Measurements from ENCODE around the gene DOCK3. TPM values are rescaled to one million over a fixed set of nuclear protein-coding genes. Genes with fewer than 3 reads are reported as not detected.
"Not testable (repeated sequence)": the region's sequence is repeated elsewhere in the genome, so short reads cannot be mapped to it uniquely, and the experiment has no call there.

The DOCK3 gene
- total RNA-seq, 1 donor from 2014 or later, result under 0.01 TPM

DNA sequence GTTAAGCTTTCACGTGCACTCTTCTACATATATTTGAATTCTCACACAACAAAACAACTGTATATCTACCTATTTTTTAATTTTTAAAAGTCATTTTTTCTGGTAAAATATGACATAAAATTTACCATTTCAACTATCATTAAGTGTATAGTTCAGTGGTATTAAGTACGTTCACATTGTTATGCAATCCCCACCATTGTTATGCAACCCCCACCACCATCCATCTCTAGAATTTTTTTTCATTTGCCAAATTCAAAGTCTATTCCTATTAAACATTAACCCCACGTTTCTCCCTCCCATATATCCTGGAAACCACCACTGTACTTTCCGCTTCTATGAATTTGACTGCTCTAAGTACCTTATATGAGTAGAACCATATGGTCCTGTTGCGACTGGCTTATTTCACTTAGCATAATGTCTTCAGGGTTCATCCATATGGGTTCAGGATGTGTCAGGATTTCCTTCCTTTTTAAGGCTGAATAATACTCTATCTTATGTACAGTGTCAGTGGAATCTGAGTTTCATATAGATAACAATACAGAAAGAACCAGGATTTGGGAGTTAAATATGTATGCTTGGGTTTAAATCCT lies 279.2 kb downstream of the DOCK3 start:
- Histone ChIP-seq H3K4me3 (ENCODE audit: low read depth, low read length) (no peak overlapping the region), H3K36me3 (ENCODE audit: control insufficient read depth, insufficient read depth, low read length) (no peaks in the 10 kb centered on the region), H3K27me3 (ENCODE audit: control insufficient read depth, insufficient read depth, low read length) (peaks cover 2% of the 10 kb centered on the region)
- DNase-seq (ENCODE audit: low read depth) (no peak), FAIRE-seq (no peak)
- TF ChIP-seq, protein P1, sequence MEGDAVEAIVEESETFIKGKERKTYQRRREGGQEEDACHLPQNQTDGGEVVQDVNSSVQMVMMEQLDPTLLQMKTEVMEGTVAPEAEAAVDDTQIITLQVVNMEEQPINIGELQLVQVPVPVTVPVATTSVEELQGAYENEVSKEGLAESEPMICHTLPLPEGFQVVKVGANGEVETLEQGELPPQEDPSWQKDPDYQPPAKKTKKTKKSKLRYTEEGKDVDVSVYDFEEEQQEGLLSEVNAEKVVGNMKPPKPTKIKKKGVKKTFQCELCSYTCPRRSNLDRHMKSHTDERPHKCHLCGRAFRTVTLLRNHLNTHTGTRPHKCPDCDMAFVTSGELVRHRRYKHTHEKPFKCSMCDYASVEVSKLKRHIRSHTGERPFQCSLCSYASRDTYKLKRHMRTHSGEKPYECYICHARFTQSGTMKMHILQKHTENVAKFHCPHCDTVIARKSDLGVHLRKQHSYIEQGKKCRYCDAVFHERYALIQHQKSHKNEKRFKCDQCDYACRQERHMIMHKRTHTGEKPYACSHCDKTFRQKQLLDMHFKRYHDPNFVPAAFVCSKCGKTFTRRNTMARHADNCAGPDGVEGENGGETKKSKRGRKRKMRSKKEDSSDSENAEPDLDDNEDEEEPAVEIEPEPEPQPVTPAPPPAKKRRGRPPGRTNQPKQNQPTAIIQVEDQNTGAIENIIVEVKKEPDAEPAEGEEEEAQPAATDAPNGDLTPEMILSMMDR (IDR thresholded peaks at IDR 0.05; ENCODE audit: insufficient read depth, low read length, severe bottlenecking), result no peak

DNA sequence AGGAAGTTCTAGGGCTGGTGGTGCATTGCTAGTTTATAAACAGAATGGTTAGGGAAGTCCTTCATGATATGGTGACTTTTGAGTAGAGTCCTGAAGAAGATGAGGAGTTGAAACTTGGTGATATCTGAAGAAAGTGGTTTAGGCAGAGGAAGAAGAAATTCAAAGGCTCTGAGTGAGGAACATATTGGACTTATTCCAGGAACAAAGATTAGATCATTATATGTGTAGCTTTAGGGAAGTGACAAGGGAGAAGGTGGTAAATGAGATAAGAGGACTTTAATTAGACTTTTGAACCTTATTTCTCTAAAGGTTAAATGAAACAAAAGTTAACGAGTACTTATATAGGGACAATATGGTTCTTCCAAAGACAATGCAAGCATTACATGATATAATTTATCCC lies 286.7 kb downstream of the DOCK3 start:
- no peaks in the 10 kb centered on the region for H3K27me3 ChIP-seq (ENCODE audit: control insufficient read depth, insufficient read depth, low read length)
- TF ChIP-seq, protein P1 (IDR thresholded peaks at IDR 0.05; ENCODE audit: insufficient read depth, low read length, severe bottlenecking), result no peak
- FAIRE-seq, result no peak

GRCh38 chr3:50971487-50971924 lies 296.8 kb downstream of the DOCK3 start:
- H3K4me3 ChIP-seq (ENCODE audit: low read depth, low read length), result no peak overlapping the region
- H3K36me3 ChIP-seq (ENCODE audit: control insufficient read depth, insufficient read depth, low read length), result no peaks in the 10 kb centered on the region
- FAIRE-seq (no peak), DNase-seq (ENCODE audit: low read depth) (peak; percentile 60)
- no peaks in the 10 kb centered on the region for H3K27me3 ChIP-seq (ENCODE audit: control insufficient read depth, insufficient read depth, low read length)
- TF ChIP-seq, protein P1 (IDR thresholded peaks at IDR 0.05; ENCODE audit: insufficient read depth, low read length, severe bottlenecking), result peak; percentile 89

More for the DNA sequence above, 286.7 kb downstream of the DOCK3 start:
- no peak overlapping the region for H3K4me3 ChIP-seq (ENCODE audit: low read depth, low read length)
- no peak for DNase-seq (ENCODE audit: low read depth)
- H3K36me3 ChIP-seq (ENCODE audit: control insufficient read depth, insufficient read depth, low read length), result no peaks in the 10 kb centered on the region

GRCh38 chr3:50972029-50972428 lies 297.3 kb downstream of the DOCK3 start:
- no peak for DNase-seq (ENCODE audit: low read depth)
- FAIRE-seq, result peak; percentile 7
- no peak overlapping the region for H3K4me3 ChIP-seq (ENCODE audit: low read depth, low read length)
- H3K36me3 ChIP-seq (ENCODE audit: control insufficient read depth, insufficient read depth, low read length), result no peaks in the 10 kb centered on the region
- TF ChIP-seq, protein P1 (IDR thresholded peaks at IDR 0.05; ENCODE audit: insufficient read depth, low read length, severe bottlenecking), result no peak
- H3K27me3 ChIP-seq (ENCODE audit: control insufficient read depth, insufficient read depth, low read length), result no peaks in the 10 kb centered on the region

DNA sequence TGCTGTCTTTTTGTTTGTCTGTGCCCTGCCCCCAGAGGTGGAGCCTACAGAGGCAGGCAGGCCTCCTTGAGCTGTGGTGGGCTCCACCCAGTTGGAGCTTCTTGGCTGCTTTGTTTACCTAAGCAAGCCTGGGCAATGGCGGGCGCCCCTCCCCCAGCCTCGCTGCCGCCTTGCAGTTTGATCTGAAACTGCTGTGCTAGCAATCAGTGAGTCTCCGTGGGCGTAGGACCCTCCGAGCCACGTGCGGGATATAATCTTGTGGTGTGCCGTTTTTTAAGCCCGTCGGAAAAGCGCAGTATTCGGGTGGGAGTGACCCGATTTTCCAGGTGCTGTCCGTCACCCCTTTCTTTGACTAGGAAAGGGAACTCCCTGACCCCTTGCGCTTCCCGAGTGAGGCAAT lies 303.9 kb downstream of the DOCK3 start:
- H3K4me3 ChIP-seq (ENCODE audit: low read depth, low read length); H3K36me3 ChIP-seq (ENCODE audit: control insufficient read depth, insufficient read depth, low read length); FAIRE-seq; DNase-seq (ENCODE audit: low read depth); H3K27me3 ChIP-seq (ENCODE audit: control insufficient read depth, insufficient read depth, low read length): not testable (repeated sequence)

GRCh38 chr3:50978991-50979667 lies 304.4 kb downstream of the DOCK3 start:
- H3K36me3 ChIP-seq (ENCODE audit: control insufficient read depth, insufficient read depth, low read length), result no peaks in the 10 kb centered on the region
- no peaks in the 10 kb centered on the region for H3K27me3 ChIP-seq (ENCODE audit: control insufficient read depth, insufficient read depth, low read length)
- FAIRE-seq (no peak), DNase-seq (ENCODE audit: low read depth) (no peak)
- H3K4me3 ChIP-seq (ENCODE audit: low read depth, low read length), result no peak overlapping the region
- TF ChIP-seq, protein P1 (IDR thresholded peaks at IDR 0.05; ENCODE audit: insufficient read depth, low read length, severe bottlenecking), result no peak

All from bronchial epithelial cell (primary cell).